Umbilical cord (tissue), 2 donors: Measurements from ENCODE around the gene OR4N2. TPM values are rescaled to one million over a fixed set of nuclear protein-coding genes. Genes with fewer than 3 reads are reported as not detected.
"Not testable (repeated sequence)": the region's sequence is repeated elsewhere in the genome, so short reads cannot be mapped to it uniquely, and the experiment has no call there.

Experiments
- DNase-seq: peaks from one replicate; pipeline ENCODE4 v3.0.0-alpha.2; 2015; ENCODE audit warnings: low spot score
- total RNA-seq: library from RNA; depleted of rRNA; stranded (reverse); fragments of >200 nt; gene quantifications from one replicate; pipeline ENCODE4 v1.2.3, GENCODE V29; 2014; ENCODE audit warnings: low replicate concordance; ENCODE audit not compliant: insufficient read depth

Gene OR4N2, protein sequence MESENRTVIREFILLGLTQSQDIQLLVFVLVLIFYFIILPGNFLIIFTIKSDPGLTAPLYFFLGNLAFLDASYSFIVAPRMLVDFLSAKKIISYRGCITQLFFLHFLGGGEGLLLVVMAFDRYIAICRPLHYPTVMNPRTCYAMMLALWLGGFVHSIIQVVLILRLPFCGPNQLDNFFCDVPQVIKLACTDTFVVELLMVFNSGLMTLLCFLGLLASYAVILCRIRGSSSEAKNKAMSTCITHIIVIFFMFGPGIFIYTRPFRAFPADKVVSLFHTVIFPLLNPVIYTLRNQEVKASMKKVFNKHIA
- total RNA-seq = 5.3 TPM

DNA sequence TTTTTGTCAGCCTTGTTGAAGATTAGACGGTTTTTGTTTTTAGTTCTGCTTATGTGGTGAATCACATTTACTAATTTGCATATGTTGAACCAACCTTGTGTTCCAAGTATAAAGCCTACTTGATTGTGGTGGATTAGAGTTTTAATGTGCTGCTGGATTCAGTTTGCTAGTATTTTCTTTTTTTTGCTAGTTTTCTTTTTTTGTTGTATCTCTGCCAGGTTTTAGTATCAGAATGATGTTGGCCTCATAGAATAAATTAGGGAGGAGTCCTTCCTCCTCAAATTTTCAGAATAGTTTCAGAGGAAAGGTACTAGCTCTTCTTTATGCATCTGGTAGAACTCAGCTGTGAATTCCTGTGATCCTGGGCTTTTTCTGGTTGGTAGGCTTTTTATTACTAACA is at the start of gene OR4N2:
OR4N2 (plus strand) TSS at position 301 of the 400 bp plus-strand sequence. CDS start 23,679 bp downstream, outside the sequence.
- DNase-seq = not testable (repeated sequence)

DNA sequence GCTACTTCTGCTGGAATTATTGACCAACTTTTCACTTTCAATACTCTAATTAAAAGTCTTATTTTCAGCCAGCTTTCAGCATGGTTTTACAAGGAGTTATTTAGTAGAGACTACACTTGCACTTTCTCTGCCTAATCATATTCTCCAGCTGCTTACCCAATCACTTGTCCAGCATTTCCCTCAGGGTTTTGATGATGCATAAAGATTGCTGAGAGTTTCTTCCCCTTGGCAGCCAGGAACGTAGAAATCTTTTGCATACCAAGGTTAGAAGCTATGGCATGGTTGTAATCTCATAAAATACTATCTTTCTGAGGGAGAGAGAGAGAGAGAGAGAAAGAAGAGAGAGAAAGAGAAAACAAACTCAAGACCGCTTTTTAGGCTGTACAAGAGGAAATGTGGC is 49.4 kb upstream of the OR4N2 start:
- no peak for DNase-seq

DNA sequence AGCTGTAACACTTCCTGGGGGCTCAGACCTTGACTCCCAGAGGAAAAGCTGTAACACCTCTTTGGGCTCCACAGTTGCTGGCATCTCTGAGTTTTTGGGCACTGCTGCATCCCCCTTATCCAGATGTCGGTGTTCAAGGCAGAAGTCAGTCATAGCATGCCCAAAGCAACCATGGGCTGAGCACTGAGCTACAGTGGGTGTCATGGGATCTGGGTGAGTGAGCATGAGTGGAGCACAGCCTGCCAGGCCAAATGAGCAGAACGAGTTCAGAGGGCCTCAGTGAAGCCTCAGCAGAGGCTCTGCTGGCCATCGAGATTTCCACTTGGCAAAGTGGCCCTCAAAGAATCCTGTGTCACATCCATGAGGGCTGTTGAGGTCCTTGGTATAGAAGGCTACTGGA is 32.1 kb upstream of the OR4N2 start:
- not testable (repeated sequence) for DNase-seq

DNA sequence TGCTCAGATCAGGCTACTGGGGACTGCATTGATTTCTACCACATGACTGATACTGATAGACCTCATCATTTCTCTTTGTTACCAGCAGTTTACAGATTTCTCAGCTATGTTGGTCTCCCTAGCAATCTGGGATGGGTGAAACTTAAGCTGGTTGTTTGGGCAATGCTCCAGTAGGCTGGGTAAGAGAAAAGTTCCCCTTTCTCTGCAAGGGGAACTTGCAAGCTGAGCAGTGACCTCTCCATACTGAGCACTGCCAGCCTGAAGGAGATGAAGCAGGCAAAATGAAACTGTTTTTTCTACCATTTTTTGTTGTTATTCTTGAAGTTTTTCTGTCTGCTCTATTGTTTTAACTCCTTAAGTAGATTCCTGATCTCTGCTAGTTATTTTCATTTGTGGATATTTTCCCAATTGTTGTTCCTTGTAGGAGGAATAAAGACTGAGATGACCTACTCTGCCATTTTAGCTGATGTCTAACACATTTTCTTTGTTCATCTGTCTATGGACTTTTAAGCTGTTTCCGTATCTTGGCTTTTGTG is 31.6 kb upstream of the OR4N2 start:
- no peak for DNase-seq

DNA sequence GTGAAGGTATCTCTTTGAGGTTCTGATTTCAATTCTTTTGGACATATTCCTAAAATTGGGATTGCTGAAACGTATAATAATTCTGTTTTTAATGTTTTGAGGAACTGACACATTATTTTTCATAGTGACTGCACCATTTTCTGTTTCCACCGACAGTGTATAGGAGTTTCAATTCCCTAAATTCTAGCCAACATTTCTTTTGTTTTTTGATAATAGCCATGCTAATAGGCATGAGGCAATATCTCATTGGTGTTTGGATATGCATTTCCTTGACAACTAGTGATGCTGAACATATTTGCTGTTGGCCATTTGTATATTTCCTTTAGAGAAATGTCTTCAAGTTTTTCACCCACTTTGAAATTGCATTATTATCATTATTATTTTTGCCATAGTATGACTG is 31.1 kb upstream of the OR4N2 start:
- DNase-seq = not testable (repeated sequence)

DNA sequence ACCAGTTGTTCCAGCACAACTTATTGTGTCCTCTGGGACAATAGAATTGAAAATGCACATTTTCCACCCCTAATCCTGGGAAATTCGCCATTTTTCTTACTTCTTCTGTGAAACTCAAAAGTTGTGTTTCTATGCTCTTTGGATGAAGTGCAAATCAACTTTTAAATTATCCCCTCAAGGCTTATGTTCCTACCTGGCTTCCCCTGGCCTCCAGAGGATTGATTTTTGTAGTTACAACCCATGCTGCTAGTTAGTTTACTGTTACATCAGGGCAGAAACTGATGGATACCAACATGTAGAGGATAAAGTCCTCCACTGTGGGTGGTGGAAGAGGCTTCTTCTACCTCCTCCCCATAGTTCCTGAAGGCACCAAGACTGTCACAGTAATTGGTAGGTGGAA is 30.4 kb upstream of the OR4N2 start, which contains the start of gene OR4M1:
OR4M1 (plus strand) TSS at position 301 of the 400 bp plus-strand sequence. CDS start 6,819 bp downstream, outside the sequence.
- not testable (repeated sequence) for DNase-seq

DNA sequence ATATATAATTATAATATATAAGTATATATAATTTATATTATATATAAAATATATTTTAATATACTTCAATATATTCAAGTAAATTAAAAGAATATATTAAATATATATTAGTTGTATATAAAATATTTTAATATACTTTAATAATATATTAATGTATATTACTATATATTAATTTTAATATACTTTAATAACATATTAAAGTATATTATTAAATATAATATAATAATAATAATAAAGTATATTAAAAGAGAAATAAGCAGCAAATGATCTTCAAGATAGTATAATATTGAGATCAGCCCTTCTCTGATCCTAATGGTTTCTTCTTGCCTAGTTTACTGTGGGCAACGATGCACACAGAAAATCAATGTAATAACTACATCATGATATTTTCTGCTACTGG is 28.0 kb upstream of the OR4N2 start:
- no peak for DNase-seq

DNA sequence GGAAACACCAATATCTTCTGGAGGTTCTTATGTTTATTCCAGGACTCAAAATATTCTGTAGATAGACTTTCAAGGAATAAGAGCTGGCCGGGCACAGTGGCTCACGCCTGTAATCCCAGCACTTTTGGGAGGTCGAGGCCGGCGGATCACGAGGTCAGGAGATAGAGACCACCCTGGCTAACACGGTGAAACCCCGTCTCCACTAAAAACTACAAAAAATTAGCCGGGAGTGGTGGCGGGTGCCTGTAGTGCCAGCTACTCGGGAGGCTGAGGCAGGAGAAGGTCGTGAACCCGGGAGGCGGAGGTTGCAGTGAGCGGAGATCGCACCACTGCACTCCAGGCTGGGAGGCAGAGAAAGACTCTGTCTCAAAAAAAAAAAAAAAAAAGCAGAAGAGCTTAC is 17.7 kb upstream of the OR4N2 start:
- DNase-seq = not testable (repeated sequence)

DNA sequence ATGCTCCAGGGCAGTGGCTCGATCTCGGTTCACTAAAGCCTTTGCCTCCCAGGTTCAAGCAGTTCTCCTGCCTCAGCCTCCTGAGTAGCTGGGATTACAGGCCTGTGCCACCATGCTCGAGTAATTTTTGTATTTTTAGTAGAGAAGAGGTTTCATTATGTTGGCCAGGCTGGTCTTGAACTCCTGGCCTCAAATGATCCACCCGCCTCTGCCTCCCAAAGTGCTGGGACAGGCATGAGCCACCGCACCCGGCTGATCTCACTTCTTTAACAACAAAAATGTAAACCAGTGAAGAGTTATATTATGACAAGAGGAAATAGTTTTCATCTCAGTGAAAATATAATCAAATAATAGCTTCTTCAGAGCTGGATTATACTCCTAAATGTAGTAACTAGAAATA is 16.3 kb upstream of the OR4N2 start:
- DNase-seq = not testable (repeated sequence)

DNA sequence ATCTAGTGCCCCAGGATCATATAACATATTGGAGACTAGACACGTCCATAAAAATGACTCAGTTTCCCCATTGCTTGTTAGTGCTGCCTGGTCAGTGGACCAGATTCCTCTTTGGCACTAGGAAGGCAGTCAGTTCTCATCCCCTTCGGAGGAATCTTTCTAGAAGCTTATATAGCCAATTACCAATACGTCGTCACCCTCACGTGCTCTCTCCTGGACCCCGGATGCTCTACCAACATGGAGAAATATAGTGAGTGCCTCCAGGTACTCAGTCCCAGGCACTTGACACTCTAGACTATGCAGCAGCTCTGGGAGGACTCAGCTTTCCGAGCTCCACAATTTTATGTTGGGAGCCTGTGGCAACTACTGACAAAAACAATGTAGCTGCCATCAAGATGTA is 15.4 kb upstream of the OR4N2 start:
- DNase-seq = not testable (repeated sequence)

DNA sequence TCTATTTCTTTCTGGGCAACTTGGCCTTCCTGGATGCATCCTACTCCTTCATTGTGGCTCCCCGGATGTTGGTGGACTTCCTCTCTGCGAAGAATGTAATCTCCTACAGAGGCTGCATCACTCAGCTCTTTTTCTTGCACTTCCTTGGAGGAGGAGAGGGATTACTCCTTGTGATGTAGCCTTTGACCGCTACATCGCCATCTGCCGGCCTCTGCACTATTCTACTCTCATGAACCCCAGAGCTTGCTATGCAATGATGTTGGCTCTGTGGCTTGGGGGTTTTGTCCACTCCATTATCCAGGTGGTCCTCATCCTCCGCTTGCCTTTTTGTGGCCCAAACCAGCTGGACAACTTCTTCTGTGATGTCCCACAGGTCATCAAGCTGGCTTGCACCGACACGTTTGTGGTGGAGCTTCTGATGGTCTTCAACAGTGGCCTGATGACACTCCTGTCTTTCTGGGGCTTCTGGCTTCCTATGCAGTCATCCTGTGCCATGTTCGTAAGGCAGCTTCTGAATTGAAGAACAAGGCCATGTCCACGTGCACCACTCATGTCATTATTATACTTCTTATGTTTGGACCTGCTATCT is 7.0 kb upstream of the OR4N2 start:
- not testable (repeated sequence) for DNase-seq

DNA sequence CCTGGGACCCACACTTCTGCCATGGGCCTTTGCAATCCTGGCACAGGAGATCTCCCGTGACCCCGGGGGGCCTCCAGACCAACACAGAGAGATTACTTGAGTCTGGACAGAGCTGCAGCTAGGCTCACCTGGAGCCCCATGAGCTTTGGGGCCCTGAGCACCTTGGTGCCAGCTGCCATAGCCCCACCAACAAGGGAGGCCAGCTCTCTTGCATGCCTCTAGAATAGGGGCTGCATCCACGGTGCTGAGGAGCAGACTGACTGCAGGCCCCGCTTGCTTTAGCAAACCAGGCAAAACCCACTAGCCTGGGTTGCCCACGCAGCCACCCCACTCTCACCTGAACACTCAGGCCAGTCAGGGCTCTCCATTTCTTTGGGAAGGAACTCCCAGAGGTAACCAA is 3.7 kb upstream of the OR4N2 start:
- DNase-seq = no peak

DNA sequence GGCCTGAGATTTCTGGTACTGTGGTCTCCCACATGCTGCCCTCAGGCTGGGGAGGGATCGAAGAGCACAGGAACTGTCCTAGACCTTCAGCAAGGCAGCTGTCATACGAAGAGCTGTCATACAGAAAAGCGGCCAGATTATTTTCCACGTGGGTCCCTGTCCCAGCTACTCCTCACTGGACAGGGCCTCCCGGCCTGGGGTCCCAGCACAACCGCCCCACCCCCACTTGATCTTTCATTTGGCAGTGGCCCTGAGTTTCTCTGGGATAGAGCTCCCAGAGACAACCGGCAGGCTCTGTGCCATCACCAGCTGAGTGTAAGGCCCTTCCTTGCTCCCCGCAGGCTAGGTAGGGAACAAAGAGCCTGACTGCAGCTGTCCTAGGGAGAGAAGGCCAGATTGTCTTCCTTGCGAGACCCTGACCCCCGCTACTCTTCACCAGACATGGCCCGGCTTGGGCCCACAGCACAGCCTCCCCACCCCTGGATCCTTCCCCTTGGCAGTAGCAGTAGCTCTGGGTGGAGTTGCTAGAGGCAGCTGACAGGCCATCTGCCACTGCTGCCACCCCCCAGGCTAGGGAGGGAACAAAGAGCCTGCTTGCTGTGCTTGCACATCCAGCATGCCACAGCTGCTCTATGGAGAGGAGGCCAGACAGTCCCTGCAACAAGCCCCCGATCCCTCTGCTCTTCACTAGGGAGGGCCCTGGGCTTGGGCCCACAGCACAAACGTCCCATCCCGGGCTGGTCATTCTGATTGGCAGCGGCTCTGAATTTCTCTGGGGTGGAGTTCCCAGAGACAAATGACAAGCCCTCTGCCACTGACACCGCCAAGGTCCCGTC is 3.1 kb upstream of the OR4N2 start:
- DNase-seq = no peak

DNA sequence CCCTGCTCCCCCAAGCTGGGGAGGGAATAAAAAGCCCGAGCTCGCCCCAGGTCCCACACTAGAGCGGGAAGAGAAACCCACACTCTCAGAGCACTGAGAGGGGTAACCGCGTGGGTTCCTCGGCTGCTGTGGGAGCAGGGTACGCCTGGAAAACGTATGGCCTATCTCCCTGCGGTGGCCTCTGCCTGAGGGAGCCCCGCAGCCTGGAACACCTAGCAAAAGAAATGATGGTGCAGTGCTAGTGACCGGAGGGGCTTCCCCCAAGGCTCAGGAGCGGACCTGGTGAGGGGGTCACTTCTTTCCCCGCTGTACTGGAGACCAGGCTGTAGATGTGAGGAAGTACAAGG is 2.5 kb upstream of the OR4N2 start:
- no peak for DNase-seq

DNA sequence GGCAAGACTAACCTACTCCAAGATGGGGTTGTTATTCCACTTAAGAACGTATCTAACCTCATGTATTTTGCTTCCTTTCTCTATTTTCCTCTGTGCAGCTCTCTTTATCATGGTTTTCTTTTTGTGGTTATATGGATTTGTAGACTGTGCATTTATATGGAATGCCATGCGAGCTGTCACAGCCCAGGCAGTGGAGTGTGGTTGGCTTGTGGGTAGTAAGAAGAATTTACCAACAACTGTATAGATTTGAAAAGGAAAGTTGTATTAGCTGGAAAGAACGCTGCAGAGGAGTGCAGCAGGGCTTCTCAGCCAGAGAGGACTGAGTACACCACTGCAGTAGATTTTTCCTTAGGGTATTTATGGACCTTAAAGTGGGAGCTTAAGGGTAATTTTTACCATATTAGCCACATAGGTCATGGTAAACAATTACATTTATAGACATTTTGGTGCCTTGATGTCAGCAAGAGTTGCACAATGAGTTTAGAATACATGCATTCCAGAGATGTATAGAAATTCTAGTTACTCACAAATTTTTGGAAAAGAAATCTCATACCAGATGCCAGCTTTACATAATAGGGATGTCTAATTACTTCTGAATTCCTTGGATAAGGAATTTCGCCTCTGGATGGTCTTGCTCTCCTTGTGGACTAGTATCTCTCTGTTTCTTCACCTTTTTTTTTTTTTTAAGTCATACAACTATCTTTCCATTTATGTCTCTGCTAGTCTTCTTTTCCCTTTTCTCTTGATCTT is 9.8 kb downstream of the OR4N2 start:
- not testable (repeated sequence) for DNase-seq

DNA sequence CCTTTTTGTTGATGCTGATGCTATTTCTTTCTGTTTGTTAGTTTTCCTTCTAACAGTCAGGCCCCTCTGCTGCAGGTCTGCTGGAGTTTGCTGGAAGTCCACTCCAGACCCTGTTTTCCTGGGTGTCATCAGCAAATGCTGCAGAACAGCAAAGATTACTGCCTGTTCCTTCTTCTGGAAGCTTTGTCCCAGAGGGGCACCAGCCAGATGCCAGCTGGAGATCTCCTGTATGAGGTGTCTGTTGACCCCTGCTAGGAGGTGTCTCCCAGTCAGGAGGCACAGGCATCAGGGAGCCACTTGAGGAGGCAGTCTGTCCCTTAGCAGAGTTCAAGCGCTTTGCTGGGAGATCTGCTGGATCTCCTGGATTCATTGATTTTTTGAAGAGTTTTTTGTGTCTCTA is 16.3 kb downstream of the OR4N2 start:
- not testable (repeated sequence) for DNase-seq

DNA sequence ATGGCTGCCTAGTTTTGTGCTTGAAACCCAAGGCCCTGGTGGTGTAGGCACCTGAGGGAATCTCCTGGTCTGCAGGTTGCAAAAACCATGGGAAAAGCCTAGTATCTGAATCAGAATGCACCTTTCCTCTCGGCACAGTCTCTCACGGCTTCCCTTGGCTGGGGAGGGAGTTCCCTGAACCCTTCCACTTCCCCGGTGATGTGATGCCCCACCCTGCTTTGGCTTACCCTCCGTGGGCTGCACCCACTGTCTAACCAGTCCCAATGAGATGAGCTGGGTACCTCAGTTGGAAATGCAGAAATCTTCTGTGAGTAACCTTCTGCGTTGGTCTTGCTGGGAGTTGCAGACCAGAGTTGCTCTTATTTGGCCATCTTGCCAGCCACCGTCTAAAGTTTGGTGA is 17.4 kb downstream of the OR4N2 start:
- not testable (repeated sequence) for DNase-seq

DNA sequence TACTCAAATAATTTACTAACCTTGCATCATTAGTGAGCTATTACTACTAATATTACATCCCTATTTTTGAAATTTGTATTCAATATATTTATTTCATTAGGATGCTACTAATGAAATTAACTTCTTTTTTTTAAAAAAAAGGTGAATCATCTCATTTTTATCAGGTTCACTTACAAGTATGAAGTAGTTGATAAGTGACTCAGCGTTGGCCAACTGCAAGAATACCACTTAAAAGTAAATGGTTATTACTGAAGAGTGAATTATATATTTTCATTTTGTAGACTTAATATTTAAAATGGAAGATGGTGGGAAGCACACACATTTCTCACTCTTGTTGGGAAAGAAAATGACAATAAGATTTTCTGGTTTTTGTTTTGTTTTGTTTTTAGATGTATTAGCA is 19.6 kb downstream of the OR4N2 start:
- no peak for DNase-seq

DNA sequence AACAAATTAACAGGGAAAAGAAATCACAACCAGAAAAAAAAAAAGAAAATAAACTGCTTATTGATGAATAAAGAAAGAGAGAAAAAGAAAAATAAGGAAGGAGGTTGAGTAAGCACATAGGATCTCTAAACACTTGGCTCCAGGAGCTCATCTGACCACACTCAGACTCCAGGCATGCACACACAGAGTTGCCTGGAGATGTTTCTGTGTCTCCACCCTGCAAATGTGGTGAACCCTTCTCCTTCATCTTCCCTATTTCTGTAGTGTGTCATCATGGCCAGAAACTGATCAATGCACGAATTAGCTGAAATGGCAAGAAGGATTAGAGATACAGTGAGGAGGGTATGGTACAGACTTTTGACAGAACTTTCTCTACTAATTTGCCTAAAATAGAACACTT is 20.2 kb downstream of the OR4N2 start:
- no peak for DNase-seq

DNA sequence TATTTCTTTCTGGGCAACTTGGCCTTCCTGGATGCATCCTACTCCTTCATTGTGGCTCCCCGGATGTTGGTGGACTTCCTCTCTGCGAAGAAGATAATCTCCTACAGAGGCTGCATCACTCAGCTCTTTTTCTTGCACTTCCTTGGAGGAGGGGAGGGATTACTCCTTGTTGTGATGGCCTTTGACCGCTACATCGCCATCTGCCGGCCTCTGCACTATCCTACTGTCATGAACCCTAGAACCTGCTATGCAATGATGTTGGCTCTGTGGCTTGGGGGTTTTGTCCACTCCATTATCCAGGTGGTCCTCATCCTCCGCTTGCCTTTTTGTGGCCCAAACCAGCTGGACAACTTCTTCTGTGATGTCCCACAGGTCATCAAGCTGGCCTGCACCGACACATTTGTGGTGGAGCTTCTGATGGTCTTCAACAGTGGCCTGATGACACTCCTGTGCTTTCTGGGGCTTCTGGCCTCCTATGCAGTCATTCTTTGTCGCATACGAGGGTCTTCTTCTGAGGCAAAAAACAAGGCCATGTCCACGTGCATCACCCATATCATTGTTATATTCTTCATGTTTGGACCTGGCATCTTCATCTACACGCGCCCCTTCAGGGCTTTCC is 24.2 kb downstream of the OR4N2 start:
- not testable (repeated sequence) for DNase-seq

DNA sequence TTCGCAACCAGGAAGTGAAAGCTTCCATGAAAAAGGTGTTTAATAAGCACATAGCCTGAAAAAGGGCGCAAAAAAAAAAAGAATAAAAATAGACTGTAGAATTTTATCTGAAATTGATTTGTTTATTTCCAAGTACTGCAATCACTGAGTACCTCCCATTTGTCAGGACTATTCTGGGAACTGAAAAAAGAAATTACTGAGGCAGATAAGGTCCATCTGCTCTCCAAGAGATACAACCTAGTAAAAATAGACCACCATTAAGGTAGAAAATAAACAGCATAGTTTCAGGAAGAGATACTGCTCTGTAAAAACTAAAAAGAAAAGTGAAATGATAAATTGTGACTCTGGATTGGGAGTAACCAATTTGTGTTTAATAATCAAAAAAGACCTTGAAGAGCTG is 24.7 kb downstream of the OR4N2 start:
- DNase-seq = no peak
